OCI-LY1 (cell line): ENCODE data around the gene GGN.

Source experiments
- EZH2 ChIP-seq: fragments of 200-600 bp; sonication (generic), shearing (Covaris generic); IDR thresholded peaks from 2 replicates; pipeline ENCODE4 v1.8.0; 2017; ENCODE audit warnings: borderline replicate concordance, mixed run types, mild to moderate bottlenecking, antibody characterized with exemption, low read length, moderate library complexity, mixed read lengths
- TF ChIP-seq, protein P1 (sequence below): fragments of 200-600 bp; sonication (generic), shearing (Covaris generic); IDR thresholded peaks from 2 replicates; pipeline ENCODE4 v1.5.1; 2017; ENCODE audit warnings: mild to moderate bottlenecking, antibody characterized with exemption, low read length, moderate library complexity, mixed read lengths

DNA sequence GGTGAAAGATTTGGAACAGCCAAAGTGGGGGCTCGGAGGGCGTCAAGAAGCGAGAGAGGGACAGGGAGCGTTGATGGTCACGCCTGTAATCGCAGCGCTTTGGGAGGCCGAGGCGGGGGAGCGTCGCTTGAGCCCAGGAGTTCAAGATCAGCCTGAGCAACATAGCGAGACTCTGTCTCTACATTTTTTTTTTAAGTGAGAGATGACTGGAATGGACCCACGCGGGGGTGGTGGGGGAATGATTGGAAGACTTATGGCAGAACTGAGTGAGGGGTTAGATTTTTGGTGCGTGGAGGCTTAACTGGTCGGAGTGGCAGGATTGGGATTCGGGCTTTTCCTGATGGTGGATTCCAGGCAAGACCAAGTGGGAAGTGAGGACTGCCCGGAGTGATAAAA is 12.7 kb downstream of the GGN start:
- TF ChIP-seq, protein P1, sequence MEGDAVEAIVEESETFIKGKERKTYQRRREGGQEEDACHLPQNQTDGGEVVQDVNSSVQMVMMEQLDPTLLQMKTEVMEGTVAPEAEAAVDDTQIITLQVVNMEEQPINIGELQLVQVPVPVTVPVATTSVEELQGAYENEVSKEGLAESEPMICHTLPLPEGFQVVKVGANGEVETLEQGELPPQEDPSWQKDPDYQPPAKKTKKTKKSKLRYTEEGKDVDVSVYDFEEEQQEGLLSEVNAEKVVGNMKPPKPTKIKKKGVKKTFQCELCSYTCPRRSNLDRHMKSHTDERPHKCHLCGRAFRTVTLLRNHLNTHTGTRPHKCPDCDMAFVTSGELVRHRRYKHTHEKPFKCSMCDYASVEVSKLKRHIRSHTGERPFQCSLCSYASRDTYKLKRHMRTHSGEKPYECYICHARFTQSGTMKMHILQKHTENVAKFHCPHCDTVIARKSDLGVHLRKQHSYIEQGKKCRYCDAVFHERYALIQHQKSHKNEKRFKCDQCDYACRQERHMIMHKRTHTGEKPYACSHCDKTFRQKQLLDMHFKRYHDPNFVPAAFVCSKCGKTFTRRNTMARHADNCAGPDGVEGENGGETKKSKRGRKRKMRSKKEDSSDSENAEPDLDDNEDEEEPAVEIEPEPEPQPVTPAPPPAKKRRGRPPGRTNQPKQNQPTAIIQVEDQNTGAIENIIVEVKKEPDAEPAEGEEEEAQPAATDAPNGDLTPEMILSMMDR = no peak
- TF ChIP-seq EZH2 = no peak
